GM18858 (cell line): ENCODE data around the gene GRAMD4.

Experiments used
- ATAC-seq: cut with Tn5 transposase; IDR thresholded peaks from one replicate; pipeline ENCODE4 v1.9.1; 2021; ENCODE audit not compliant: unreplicated experiment

Gene GRAMD4

DNA sequence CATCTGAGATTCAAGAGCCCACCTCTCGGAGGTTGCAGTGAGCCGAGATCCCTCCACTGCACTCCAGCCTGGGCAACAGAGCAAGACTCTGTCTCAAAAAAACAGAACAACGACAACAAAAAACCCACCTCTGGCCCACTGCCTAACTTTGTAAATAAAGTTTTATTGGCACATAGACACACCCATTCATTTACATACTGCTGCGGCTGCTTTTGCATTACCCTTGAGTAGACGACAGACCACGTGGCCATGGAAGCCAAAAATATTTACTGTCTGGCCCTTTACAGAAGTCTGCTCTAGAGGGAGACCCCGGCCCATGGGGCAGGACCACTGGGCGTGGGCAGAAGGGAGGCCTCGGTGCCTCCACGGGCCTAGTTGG lies 47.0 kb downstream of the GRAMD4 start:
- ATAC-seq = no peak

DNA sequence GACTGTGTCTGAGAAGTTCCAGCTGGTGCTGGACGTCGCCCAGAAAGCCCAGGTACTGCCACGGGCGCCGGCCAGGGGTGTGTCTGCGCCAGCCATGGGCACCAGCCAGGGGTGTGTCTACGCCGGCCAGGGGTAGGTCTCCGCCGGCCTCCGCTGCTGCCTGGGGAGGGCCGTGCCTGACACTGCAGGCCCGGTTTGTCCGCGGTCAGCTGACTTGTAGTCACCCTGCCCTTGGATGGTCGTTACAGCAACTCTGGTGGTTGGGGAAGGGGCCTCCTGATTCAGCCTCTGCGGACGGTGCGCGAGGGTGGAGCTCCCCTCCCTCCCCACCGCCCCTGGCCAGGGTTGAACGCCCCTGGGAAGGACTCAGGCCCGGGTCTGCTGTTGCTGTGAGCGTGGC lies 47.9 kb downstream of the GRAMD4 start:
- ATAC-seq = no peak

DNA sequence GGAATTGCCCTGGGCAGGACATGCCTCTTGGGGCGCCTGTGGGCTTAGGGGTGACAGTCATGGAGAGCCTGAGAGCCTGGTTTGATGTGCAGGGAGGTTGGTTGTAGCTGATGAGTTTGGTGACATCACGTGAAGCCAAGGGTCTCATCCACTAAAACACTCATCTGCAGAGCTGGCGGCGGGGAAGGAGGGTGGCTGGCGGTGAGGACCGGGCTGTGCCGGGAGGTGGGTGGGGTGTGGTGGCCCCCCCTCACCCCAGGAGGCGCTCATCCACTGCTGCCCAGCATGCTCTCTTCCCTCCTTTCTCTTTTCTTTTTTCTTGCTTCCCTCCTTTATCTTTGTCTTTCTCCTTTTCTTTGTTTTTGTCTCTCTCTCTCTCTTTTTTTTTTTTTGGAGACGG lies 49.0 kb downstream of the GRAMD4 start:
- no peak for ATAC-seq

DNA sequence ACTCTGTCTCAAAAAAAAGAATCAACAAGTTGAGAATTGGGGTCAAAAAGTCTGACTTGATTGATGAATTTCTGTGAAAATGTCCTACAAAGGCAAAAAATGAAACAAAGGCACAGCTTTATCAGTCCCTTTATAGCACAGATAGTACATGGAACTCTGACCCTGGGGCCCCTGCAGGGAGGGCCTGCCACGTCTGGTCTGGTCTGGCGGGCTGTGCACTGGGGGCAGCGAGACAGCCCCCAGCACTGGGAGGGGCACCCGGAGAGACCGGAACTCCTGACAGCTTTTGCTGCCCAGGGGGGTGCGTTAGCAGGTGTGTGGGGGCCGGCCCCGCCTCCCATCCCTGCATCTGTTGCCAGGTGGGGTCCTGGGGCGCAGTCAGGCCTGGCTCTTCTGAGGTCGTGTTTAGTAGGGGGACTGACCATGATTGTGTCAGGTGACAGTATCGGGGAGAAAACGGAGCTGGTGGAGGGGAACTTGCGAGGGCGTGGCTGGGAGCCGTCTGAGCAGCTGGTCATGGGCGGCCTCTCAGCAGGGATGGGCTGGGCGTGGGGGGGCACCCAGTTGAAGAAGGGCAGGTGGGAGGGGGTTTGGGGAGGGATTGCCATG lies 51.7 kb downstream of the GRAMD4 start:
- ATAC-seq = no peak

DNA sequence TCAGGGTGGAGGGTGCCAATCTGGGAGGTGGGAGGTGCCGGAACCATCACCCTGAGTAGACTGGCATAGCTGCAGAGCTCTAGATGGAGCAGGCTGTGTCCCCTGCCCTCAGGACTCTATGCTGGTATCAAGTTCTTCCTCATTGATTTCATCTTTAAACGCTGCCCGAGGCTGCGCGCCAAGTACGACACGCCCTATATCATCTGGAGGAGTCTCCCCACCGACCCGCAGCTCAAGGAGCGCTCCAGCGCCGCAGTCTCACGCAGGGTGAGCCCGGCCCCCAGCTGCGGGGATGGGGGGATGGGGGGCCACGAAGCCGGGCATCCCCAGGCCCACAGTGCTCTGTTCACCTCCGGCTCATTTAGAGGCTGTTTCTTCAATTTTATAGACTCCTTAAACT lies 52.5 kb downstream of the GRAMD4 start:
- no peak for ATAC-seq

DNA sequence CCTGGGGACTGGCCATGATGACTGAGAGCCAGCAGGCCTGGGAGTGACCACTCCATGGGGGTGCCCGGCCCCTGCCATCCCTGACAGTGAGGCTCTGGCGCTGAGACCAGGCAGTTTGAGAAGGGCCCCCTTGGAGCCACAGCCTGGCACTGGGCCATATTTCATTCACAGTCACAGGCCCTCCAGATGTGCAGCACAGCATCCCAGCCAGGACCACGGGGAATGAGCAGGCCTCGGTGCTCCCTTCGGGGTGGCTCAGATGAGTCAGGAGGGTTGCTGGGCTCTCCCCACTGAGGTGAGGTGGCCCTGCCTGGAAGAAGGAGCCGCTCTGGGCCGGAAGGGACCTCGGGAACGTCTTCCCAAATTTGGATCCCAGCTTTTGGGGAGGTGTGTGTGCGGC lies 53.0 kb downstream of the GRAMD4 start:
- no peak for ATAC-seq

DNA sequence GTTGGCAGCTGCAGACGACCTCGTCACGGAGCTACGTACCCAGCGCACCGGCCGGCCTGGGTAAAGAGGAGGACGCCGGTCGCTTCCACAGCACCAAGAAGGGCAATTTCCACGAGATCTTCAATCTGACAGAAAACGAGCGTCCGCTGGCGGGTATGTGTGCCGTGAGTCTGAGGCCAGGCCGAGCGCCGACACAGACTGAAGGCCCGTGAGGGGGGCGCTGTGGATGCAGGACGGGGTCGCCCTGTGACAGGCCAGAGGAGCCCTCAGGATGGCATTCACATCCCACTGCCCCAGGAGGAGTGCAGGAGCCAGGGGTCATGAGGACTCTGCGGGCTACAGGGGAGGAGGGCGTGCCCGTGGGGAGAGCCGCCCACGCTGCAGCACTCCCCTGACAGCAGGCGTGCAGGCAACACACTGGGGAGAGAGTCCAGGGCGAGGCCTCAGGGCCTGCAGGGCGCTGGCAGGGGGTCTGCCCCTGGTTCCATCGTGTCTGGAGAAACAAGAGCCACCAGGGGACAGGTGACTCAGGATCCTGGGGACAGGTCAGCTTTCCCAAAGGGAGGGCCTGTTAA lies 53.6 kb downstream of the GRAMD4 start:
- no peak for ATAC-seq

DNA sequence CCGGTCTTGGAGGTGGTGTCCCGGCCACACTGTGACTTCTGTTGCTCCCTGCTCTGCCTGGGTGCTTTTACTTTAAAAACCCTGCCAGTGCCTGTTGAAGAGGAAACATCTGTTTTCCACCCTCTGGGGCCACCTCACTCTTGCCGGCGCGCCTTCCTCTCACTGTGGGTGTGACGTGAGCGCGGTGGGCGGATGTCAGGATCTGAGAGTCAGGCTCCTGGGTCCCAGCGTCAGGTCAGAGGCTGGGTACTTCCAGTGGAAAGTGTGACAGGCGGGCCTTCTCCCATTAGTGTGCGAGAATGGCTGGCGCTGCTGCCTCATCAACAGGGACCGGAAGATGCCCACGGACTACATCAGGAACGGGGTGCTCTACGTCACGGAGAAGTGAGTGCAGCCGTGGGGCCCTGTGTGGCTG lies 54.2 kb downstream of the GRAMD4 start:
- no peak for ATAC-seq

DNA sequence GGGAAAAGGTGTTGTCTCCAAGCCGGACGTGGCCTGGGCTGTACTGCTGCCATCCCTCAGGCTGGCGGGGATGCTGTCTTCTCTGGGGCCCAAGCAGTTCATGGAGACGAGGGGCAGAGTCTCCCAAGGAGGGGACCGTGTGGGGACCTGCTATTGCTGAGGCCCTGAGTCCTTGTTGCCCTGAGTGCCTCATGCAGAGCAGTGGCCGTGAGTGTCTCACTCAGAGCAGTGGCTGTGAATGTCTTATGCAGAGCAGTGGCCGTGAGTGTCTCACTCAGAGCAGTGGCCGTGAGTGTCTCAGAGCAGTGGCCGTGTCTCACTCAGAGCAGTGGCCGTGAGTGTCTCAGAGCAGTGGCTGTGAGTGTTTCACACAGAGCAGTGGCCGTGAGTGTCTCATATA lies 54.7 kb downstream of the GRAMD4 start:
- no peak for ATAC-seq

DNA sequence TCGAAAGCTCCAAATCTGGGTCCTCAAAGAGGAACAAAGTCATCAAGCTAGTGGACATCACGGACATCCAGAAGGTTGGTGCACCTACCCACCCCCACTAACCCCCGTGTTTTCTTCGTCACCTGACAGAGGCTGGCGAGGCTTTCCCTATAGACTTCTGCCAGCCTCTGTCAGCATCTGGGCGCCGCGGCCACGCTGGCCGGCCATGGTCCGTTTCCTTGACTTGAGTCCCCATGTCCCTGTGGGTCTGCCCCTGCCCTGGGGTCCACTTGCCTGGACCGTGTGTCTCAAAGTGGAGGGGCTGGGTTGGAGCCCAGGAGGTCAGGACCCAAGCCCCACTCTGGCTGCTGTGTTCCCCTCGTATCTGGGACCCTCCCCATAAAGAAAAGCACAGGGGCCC lies 55.3 kb downstream of the GRAMD4 start:
- no peak for ATAC-seq

DNA sequence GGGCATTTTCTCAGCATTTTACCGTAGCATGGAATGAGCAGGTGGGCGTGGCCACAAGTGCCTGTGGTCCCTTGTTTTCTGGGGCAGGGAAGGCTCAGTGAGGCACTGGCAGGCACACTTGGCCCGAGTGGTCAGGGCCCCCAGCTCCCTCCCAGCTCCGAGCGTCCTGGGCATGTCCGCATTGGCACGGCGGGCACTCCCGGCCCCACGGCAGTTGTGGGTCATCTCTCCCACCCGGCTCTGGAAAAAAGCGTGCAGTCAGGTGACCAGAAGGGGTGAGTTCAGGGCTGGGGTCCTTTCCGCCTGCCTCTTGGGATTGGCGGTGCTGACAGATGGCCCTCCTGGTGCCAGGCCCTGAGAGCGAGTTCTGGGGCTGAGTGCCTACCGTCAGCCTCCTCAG lies 55.8 kb downstream of the GRAMD4 start:
- no peak for ATAC-seq

DNA sequence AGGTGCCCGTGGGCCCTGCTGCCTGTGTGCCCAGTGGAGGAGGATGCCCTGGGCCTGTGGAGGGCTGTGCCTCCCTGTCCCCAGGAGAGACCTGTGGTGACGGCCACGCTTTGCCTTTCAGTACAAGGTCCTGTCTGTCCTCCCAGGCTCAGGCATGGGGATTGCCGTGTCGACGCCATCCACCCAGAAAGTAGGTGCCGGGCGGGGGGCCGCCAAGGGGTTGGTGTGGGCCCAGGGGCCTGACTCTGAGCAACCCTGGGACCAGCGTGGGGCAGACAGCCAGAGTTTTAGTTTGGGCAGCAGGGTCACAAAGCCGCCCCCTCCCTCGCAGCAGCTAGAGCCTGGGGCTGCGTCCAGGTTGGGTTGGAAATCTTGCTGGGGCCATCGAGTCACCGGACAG lies 56.3 kb downstream of the GRAMD4 start:
- ATAC-seq = no peak

DNA sequence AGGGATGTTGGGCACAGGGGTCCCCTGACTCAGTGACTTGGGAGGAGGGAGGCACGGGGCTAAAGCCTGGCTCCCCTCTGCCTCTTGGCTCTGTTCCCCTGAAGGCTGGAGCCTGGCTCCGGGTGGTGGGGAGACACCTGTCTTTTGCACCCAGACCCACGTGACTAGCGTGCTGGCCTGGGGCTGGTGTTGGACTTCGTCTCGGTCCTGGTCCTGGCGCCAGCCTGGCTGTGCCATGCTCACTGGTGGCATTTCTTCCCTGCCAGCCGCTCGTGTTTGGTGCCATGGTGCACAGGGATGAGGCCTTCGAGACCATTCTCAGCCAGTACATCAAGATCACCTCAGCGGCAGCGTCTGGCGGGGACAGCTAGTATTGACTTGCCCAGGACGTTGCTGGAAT lies 56.7 kb downstream of the GRAMD4 start:
- ATAC-seq = no peak

DNA sequence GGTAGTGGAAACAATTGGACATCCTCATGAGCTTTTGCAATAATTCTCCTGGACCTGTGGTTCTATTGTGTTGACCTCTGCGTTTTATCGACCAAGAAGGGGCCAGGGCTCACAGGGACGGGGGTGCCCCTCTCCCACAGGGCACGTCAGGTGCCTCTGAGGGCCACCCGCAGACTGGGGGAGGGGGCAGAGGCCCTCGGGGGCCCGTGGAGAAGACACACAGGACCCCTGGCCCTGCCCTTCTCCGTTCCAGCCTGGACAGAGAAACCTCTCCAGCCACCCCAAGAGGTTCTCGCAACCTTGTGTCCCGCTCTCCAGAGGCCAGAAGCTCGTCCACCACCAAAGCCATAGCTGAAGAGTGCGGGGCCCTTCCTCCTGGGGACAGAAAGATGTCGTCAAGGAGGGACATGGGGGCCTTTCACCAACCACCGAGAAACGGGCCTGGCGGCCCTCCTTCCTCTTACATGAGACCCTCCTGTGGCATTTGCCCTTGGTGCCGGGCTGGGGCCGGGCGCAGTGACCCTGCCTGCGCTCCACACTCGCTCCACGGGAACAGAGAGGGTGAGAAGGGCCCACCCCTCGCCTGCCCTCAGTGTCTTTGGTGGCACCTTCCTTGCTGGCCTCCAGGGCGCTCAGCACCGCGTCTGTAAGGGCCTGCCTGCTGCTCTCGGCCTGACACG lies 57.3 kb downstream of the GRAMD4 start:
- no peak for ATAC-seq

DNA sequence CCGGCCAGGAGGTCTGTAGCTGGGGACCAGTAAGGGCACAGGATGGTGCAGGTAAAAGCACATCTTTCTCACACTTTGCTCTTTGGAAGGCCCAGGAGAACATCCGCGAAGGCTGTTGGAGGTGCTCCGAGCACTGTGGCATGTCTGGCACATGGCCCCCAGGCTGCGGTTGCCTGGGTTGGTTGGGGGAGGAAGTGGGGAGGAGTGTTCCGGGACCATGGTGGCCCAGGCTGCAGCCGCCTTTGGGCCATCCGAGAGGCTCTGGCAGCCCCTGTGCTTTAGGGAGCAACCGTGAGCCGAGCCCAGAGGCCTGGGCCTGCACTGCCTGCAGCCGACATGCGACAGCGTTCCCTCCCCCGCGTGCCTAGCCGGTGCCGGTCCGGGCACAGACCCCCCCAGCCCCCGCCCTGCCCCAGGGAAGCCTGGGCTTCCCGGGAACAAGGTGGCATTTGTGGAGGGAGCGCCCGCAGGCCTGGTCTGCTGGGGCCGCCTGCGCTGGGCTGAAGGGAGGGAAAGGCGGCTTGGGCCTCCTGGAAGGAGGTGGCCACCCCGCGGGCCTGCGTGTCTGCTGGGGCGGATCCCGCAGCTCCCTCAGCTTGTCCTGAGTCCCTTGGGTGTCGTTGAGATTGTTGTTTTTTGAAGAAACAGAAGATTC lies 57.9 kb downstream of the GRAMD4 start:
- ATAC-seq = no peak

DNA sequence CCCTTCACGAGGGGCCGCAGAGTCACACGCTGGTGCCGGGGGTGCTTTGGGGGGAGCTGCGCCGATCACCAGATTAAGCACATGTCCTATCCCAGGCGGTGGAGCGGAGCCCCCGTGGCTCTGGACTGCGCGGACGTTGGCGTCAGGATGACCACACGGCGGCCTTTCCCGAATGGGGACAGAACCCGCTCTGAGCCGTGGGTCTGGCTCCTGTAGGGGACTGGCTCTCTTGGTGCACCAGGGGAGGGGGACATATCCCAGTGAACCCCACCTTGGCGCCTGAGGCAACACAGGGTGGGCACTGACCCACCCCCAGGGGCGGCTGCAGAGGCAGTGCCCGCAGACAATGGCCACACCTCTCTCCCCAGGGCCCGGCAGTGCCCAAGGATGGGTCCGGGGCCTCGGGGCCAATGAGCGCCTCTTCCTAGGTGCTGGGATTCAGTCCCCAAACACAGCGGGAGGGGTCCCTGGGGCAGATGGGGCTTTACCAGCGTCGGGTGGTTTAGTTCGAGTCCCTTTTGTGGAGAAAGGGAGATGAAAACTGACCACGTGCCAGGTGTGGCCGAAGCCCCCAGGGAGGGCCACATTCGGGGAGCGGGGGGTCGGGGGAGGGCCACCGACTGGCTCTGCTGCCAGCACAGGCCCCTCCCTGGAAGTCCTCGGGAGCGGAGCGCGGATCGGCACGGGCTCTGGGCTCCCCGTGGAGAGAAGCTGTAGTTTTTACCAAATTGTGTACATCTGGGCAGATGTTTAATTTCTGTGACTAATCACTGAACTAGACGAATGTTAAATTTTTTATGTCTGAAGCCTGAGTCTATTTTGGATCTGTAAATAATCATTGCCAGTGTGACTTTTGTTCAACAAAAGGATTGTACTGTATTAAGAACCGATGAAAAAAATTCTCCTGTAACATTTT lies 58.9 kb downstream of the GRAMD4 start:
- no peak for ATAC-seq

DNA sequence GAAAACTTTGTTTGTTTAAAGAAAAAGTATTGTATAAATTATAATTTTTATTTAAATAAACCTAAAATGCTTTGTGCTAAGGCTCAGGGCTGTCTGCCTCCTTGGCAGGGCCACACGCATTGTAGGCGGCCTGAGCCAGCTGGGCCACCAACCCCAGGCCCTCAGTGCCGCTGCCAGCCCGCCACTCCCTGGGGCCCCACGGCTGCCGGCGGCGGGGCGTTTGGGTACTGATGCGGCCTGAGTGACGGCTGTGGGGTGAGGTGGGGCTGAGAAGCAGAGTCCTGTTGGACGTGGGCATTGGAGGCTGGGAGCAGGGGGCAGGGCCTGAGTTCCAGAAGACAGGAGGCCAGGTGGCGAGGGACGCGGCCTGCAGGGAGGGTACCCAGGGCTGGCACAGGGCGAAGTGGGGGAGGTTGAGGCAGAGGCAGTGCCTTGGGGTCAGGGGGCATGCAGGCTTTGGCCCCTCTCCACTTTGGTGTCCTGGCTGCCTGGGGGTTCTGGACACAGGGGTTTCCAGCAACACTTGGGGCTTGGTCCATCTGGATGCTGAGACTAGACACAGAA lies 59.6 kb downstream of the GRAMD4 start:
- ATAC-seq = no peak

DNA sequence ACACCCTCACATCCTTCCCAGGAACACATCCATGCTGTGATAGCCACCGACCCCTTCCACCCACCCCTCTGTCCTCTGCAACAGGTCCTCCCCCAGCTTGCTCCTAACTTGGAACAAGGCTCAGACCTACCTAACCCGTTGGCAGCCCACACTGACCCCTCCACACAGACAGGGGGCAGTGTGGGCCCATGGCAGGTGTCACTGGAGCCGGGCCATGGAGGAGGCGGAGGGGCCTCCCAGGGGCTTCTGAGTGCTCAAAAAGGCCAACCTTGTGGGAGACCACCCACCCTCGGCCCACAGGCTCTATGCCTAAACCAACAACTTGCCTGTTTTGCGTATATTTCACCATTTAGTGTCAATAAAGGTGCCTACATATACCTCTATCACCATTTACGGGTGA lies 60.8 kb downstream of the GRAMD4 start:
- ATAC-seq = no peak

DNA sequence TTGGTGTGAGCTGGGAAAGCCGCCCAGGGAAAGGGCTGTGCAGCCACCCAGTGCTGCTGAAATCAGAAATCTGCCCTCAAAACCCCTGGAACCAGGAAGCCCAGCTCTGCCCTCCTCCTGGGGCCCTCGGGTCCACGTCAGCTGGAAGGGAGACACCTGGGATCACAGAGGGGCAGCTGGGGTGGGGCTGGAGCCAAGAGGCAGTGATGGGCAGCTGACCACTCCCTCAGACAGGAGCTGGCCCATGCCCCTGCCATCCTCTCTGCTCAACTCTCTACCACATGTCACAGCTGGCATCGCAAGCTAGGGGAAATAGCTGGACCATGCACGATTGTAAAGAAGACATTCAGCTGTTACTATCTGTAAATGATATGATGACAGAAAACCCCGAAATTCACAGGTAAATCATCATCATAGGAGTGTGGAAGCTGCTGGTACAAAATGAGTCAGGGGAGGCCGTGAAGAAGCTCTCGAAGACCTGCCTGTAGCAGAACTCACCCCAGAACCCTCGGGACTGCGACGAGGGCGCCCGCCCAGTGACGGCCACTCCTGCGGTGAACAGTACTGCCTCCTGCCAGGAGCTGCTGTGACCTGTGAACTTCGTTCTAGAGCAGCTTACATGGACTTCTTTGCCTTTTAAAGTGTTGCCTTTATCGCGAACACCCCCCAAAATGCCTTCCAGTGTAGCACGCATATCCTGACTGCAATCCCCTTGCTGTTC lies 62.0 kb downstream of the GRAMD4 start:
- ATAC-seq = no peak

DNA sequence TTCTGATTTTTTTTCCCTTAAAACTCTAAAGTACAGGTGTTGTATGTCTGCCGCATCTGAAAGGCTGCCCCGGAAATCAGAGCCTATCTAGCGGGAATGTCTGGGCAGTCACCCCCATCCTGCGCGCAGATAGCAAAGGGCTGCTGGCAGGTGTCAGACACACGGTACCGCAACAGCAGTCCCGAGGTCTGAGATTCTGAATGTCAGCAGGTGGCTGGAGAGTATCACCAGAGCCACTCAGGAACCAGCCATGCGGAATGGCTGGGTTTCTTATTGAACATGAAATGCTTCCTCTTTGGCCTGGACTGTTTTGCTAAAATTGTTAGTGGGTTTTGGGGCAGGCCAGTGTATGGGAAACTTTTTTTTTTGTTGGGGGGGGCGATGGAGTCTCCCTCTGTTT lies 64.5 kb downstream of the GRAMD4 start:
- ATAC-seq = peak; percentile 77
